ENCODE data around the gene GPR137C.
"Not testable (repeated sequence)": the region's sequence is repeated elsewhere in the genome, so short reads cannot be mapped to it uniquely, and the experiment has no call there.

Gene GPR137C

DNA sequence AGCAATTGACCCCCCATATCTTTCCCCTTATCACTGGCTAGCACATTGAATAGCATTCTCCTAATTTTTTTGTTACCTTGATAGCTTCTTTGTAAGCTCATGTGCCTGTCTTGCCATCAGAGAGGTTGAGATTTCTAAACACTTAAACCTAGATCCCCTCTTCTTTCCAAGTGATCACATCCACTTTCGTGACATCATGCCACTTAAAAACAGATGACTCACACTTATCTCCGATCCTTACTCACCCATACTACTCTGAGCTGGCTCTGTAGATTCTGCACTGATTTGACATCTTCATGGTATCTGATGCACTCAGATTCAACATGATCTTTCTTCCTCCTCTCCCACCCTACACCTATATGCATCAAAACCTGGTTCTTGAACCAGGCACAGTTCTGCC is 10.5 kb downstream of the GPR137C start:
- no peak for DNase-seq (ENCODE audit: extremely low read depth in 1 of 2, low read depth in 1 of 2)

DNA sequence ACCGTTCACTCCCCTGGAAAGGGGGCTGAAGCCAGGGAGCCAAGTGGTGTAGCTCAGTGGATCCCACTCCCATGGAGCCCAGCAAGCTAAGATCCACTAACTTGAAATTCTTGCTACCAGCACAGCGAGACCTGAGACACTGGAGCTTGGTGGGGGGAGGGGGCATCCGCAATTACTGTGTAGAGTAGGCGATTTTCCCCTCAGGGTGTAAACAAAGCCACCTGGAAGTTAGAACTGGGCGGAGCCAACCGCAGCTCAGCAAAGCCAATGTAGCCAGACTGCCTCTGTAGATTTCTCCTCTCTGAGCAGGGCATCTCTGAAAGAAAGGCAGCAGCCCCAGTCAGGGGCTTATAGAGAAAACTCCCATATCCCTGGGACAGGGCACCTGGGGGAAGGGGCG is 15.8 kb downstream of the GPR137C start:
- not testable (repeated sequence) for DNase-seq (ENCODE audit: extremely low read depth in 1 of 2, low read depth in 1 of 2)

DNA sequence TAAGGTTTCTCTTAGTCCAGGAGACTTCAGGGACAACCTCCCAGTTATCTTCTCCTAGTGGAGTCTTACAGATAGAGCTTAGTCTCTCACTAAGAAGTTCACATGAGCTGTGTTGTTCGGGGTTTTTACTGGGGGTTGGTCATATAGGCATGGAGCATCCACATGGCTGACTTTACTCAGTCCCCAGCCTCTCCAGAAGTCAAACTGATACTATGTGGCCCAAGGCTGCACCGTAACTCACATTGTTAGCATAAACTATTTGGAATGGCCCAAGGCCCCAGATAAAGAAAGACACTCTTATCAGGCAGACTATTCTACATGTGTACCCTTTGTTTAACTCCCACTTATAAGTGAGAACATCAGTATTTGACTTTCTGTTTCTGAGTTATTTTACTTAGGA is 23.2 kb downstream of the GPR137C start:
- no peak for DNase-seq (ENCODE audit: extremely low read depth in 1 of 2, low read depth in 1 of 2)

DNA sequence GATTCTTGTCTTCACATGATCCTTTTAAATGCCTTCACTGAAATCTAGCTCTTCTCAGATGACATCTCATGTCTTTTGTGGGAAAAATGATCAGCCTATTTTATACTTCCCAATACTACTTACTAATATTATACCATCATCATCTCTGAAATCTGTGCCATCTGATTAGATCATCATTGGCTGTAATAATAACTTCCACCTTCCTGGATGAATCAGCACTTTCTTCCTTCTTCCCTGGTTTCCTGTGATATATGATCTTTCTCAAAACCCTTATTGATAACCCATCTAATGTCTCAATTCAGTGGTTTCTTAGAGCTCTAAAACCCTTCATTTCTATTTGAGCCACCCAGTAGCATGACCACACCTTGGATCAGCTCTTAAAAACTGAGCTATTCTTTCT is 30.9 kb downstream of the GPR137C start:
- DNase-seq (ENCODE audit: extremely low read depth in 1 of 2, low read depth in 1 of 2) = no peak

DNA sequence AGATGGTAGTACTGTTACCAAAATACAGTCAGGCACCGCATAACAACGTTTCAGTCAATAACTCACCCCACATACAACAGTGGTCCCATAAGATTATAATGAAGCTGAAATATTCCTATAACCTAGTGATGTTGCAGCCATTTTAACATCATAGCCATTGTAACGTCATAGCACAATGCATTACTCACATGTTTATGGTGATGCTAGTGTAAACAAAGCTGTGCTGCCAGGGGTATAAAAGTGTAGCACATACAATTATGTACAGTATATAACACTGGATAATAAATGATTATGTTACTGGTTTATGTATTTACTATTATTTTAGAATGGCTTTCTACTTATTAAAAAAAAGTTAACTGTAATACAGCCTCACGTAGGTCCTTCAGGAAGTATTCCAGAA is 37.0 kb downstream of the GPR137C start:
- no peak for DNase-seq (ENCODE audit: extremely low read depth in 1 of 2, low read depth in 1 of 2)

DNA sequence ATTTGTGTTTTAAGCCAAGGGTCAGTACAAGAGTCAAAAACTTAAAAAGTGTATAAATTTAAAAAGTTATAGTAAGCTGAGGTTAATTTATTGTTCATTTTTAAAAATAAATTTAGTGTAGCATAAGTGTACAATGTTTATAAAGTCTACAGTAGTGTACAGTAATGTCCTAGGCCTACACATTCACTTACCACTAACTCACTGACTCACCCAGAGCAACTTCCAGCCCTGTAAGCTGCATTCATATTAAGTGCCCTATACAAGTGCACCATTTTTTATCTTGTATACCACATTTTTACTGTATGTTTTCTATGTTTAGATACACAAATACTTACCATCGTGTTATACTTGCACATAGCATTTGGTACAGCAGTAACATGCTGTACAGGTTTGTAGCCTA is 37.7 kb downstream of the GPR137C start:
- no peak for DNase-seq (ENCODE audit: extremely low read depth in 1 of 2, low read depth in 1 of 2)

DNA sequence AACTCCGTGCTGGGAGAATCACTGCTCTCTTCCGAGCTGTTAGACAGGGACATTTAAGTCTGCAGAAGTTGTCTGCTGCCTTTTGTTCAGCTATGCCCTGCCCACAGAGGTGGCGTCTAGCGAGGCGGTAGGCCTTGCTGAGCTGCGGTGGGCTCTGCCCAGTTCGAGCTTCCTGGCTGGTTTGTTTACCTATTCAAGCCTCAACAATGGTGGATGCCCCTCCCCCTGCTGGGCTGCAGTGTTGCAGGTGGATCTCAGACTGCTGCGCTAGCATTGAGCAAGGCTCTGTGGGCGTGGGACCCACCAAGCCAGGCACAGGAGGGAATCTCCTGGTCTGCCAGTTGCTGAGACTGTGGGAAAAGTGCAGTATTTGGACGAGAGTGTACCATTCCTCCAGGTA is 43.7 kb downstream of the GPR137C start:
- DNase-seq (ENCODE audit: extremely low read depth in 1 of 2, low read depth in 1 of 2) = no peak

DNA sequence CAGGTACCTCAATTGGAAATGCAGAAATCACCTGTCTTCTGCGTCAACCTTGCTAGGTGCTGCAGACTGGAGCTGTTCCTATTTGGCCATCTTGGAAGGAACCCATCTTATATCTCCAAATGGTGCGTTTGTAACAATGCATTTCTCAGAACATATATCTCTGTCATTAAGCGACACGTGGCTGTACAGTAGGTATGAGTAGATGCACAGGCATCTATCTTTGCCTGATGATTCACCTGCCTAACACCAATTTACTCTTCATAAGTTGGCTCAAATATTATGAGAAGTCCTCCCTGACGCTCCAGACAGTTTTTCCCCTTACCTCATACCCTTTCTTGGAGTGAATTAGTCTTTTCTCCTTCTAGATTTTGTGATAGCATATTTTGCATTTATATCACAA is 44.2 kb downstream of the GPR137C start:
- DNase-seq (ENCODE audit: extremely low read depth in 1 of 2, low read depth in 1 of 2) = no peak

DNA sequence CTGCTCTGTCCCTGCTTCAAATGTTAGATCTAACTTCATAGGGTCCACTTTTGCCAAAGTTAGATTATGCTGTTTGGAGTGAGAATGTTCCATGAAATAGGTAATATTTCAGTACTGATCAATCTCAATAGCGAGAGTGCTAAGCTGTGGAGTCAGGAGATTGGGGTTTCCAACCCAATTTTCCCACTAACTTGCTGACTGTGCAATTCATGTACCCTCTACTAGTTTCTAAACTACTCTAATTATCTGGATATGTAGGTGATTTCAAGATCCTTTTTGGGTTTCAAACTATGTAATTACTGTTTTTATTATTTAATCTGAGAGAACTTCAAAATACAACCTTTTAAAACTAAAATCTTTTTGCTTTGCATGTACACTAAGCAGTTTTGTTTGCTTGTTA is 45.9 kb downstream of the GPR137C start:
- no peak for DNase-seq (ENCODE audit: extremely low read depth in 1 of 2, low read depth in 1 of 2)

DNA sequence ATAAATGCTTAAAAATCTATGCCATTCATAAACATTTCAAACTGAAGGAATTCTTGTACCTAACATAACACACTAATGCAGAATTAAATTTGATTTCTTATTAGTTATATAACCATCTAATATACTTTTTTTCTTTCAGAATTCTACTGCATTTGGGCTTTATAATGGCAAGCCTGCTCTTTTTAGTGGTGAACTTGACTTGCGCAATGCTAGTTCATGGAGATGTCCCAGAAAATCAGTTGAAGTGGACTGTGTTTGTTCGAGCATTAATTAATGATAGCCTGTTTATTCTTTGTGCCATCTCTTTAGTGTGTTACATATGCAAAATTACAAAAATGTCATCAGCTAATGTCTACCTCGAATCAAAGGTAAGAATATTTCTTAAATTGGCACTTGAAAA is 47.3 kb downstream of the GPR137C start:
- no peak for DNase-seq (ENCODE audit: extremely low read depth in 1 of 2, low read depth in 1 of 2)

DNA sequence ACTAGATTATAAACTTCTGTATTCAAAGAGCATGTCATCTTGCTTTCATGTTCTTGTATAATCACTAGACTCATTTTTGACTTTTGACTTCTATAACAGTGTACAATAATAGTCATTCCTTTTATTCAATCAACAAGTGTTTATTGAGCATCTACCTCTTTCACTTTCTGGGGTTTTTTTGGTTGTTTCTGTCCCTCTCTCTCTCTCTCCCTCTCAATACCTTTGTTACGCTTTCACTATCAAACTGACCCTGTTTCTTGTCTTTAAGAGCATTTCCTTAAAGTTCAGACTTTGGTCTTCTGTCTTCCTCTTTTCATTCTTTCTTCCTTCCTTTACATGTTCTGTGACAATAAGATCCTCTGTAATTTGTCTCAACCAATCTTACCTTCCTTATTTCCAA is 49.5 kb downstream of the GPR137C start:
- DNase-seq (ENCODE audit: extremely low read depth in 1 of 2, low read depth in 1 of 2) = no peak

DNA sequence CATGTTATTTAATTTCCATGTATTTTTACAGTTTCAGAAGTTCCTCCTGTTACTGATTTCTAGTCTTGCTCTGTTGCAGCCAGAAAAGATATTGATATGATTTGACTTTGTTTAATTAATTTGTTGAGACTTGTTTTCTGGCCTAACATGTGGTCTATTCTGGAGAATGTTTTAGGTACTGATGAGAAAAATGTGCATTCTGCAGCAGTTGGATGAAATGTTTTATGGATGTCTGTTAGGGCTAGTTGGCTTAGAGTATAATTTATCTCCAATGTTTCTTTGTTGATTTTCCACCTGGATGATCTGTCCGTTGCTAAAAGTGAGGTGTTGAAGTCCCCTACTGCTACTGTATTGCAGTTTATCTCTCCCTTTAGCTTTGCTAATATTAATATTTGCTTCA is 54.4 kb downstream of the GPR137C start:
- no peak for DNase-seq (ENCODE audit: extremely low read depth in 1 of 2, low read depth in 1 of 2)

DNA sequence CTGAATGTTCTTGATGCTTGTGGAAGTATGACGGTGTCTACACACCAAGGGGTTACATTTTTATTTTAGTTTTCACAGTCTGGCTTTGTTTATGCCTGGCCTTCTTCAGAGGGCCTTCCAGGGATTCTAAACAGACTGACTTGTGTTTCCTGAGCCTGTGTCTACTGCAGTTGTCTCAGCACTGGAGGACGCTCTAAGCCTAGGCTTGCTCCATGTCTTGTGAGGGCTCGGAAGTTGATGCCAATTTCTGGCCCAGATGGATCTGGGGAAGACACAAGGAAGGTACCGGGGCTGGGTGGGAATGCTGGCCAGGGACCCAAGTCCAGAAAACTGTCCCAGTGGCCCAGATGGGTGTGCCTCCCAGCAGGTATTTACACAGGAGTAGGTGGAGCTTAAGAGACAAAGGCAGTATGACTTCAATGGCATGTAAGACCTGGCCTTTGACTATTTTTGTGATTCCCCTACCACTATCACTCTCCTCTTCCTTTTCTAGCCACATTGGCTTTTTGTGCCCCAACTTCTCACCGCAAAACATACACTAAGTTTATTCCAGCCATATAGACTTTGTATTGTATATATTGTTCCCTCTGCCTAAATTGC is 56.9 kb downstream of the GPR137C start:
- no peak for DNase-seq (ENCODE audit: extremely low read depth in 1 of 2, low read depth in 1 of 2)

DNA sequence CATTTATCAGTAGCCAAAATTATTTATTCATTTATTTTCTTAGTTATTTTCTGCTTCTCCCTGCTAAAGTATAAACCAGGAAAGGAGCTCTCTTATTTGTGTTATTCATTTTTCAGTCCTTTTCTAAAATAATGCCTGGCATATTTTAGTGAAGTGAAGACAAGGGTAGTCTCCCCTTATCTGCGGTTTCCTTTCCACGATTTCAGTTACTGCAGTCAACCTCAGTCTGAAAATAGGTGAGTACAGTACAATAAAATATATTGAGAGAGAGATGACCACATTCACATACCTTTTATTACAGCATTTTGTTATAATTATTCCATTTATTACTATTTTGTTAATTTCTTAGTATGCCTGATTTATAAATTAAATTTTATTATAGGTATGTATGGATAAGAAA is 57.6 kb downstream of the GPR137C start:
- no peak for DNase-seq (ENCODE audit: extremely low read depth in 1 of 2, low read depth in 1 of 2)

DNA sequence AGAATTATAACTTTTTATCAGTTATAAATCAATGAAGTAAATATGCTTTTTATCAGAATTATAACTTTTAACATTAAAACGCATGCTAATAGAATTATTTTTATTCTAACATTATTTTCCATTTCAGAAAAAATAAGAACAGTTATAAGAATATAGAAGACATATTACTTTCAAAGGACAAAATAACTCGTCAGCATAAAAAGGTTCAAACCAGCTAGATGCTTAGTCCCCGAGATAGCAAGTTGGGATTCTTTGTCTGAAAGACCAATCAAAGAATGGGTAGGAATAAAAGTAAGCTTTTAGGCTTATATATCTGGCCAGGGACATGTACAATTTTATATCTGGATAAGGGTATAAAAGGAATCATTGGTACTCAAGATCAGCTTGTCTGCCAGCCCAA is 66.0 kb downstream of the GPR137C start:
- no peak for DNase-seq (ENCODE audit: extremely low read depth in 1 of 2, low read depth in 1 of 2)

DNA sequence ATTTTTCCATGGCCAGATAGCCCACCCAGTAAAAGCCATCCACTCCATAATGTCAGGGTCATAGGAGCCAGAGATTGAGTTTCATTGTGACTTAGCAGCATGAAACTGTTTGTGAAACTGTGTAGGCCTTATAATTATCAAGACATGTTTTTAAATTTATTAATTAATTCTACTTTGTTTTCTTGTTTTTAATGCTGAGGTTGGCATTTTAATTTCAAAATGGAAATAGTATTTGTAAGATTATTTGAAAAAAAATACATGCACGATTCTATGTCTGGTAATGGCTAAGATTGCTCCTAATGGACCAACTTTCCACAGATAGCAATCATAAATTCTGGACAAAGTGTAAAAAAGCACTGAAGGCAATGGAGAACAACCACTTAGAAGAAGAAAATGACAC is 67.1 kb downstream of the GPR137C start:
- DNase-seq (ENCODE audit: extremely low read depth in 1 of 2, low read depth in 1 of 2) = no peak

DNA sequence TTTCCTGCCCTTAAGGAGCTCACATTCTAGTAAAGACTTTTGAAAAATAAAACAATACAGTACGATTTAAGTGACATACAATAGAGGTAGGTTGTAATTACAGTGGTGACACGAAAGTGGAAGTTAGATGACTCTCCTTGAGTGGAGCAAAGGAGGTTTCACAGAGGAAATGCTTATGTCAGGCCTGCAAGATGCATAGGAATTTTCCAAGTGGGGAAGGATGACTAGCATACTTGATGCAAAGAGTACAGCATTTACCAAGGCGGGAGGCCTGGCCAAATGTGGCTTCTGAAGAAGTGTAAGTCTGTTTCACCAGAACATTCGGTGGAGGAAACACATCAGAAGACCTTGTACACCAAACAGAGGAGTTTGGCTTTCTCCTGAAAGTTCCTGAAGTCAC is 87.5 kb downstream of the GPR137C start:
- no peak for DNase-seq (ENCODE audit: extremely low read depth in 1 of 2, low read depth in 1 of 2)

DNA sequence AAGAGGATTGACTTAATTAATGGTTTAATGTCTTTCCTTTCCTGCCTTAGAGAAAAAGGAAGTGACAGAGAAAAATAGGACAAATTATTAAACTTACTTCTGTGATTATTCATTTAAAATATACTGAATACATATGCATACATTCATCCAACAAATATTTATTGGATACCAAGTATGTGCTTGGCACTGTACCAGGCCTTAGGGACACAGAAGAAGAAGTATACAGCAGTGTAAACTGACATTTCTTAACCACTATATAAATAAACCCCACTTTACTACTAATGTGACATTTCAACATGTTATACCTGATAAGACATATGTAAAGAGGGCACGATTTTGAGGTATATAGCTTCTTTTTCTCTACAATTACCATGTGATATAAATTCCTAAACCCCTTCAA is 89.1 kb downstream of the GPR137C start:
- DNase-seq (ENCODE audit: extremely low read depth in 1 of 2, low read depth in 1 of 2) = no peak

DNA sequence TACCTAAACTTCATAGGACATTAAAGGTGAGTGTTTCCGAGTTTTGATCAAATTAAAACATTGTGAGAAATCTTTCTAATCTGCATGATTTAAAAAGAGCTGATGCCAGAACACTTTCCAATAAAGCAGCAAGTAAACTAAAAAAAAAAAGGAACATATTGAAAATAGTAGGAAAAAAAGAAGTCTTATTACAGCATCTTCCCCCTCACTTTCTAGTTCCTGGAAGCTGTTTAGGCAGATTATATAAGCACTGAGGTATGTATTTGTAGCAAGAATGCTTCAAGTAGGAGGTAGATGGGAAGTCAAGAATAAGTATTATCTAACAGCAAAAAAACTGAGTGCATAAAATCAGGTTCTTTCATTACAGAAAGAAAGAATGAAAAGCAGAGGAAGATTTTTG is 96.9 kb downstream of the GPR137C start:
- no peak for DNase-seq (ENCODE audit: extremely low read depth in 1 of 2, low read depth in 1 of 2)

DNA sequence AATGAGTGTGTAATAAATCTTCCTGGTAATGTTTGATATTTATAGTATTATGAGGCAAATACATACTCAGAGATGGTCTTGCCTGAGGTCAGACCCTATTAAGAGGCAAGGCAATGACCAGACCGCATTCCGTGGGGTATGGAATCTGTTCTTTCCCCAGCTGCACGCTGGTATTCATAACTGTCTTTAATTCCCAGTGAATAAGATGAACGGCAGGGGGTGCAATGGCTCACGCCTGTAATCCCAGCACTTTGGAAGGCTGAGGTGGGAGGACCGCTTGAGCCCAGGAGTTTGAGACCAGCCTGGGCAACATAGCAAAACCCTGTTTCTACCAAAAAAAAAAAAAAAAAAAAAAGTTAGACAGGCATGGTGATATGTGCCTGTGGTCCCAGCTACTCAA is 98.1 kb downstream of the GPR137C start:
- no peak for DNase-seq (ENCODE audit: extremely low read depth in 1 of 2, low read depth in 1 of 2)

DNA sequence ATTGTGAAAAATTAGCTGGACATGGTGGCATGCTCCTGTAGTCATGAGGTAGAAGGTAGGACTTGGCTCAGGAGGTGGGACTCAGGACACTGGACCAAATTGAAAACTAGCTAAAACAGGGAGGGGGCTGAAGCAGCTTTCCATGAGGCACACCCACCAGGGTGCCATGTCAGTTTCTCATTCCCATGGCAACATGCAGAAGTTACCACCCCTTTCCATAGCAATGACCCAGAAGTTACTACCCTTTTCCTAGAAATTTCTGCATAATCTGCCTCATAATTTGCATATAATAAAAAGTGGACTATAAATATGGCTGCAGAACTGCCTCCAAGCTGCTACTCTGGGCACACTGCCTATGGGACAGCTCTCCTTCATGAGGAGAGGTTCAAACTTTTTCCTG is 104.3 kb downstream of the GPR137C start:
- DNase-seq (ENCODE audit: extremely low read depth in 1 of 2, low read depth in 1 of 2) = no peak

DNA sequence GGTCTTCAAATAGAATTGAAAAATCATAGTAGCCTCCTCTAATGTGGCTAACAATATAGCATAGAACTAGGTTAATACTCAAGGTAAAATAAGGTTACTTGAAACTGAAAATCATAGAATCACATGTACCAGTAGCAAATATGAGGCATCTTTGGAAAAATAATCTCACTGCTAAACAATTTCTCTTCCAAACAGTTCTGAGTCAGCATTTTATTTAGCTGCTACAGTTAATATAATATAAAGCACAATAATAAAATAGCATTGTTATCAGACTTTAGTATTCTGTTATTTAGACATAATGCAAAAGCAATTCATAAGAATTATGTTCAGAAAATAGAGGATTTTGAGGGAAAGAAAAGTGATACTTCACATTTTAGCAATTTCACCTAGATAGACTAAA is 107.7 kb downstream of the GPR137C start:
- DNase-seq (ENCODE audit: extremely low read depth in 1 of 2, low read depth in 1 of 2) = no peak

DNA sequence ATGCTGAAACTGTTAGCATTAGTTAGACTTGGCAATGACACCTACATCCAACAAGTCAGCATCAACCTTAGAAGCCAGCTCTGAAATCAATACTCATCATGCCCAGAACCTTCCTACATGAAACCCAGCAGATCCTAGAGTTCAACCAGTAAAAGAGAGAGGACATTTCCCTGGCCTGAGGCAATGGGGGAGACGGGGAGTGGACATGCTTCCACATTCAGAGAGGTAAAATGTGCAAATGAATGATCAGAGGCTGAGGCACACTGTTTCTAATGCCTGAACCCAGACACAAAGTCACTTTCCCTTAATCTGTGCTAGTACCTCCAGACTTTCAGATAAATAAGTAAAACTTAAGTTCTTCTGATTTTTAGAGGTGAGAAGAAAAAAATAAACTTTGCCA is 108.2 kb downstream of the GPR137C start:
- no peak for DNase-seq (ENCODE audit: extremely low read depth in 1 of 2, low read depth in 1 of 2)

DNA sequence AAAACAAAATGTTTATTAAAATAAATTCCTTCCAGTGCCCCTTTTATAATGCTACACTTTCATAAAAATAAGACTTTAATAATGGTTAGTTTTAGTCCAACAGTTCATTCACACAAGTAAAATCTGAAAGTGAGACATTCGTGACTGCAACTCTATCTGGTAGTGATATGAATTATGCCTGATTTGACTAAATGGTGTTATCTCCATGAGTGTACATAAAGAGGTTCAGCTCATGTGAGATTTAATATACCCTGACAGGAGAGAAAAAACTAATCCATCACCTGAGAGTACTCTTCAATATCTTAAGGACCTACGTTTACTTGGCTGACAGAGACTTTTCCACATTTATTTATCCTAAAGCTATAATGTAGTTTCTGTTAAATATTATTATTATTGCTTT is 108.7 kb downstream of the GPR137C start:
- no peak for DNase-seq (ENCODE audit: extremely low read depth in 1 of 2, low read depth in 1 of 2)

All from activated CD8-positive, alpha-beta memory T cell treated with anti-CD3 and anti-CD28 coated beads for 1 hour (primary cell).